ENCODE measurements around the gene HNRNPA0.

The HNRNPA0 gene

GRCh38 chr5:137728048-137728447 lies 26.1 kb downstream of the HNRNPA0 start:
- in situ Hi-C loops (cut with MboI; ENCODE audit: low sequenced_read_pairs), result no loop called here

GRCh38 chr5:137727623-137728022 lies 26.5 kb downstream of the HNRNPA0 start:
- in situ Hi-C loops (cut with MboI; ENCODE audit: low sequenced_read_pairs), result no loop called here

DNA sequence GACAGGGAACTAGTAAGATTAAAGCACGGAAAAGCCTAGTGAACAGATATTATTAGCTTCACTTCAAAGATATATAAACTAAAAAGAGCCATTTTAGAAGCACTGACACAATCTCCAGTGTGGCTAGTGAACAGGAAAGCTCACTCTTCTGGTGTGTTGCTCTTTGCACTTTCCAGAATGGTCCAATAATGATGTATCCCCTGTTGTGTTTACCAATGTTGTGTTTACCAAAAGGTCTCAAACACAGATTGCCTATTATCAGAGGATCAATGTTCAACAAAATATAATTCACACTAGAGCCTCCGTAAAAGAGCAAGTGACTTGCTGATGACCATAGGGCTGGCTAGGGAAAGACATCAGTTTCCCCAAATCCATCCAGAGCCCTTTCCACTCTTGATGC lies 29.9 kb downstream of the HNRNPA0 start:
- in situ Hi-C loops (cut with MboI; ENCODE audit: low sequenced_read_pairs), result no loop called here

DNA sequence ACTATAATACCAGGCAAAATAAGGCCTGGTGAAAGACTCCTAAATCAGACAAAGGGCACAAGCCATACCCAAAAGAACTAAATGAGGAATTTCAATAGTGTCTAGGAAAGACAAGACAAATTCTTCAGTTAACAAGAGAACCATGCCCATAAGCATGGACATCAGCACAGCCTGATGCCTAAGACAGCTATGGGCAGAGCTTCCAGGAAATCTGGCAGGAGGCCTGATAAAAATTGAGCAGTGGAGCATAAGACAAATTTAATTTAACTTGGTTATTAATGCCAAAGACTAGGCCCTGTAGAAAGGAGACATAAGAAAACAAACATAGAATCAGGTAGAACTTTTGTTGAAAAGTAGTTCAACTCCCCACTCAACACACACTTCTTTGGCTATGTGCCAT lies 35.6 kb downstream of the HNRNPA0 start:
- in situ Hi-C loops (cut with MboI; ENCODE audit: low sequenced_read_pairs), result no loop called here

DNA sequence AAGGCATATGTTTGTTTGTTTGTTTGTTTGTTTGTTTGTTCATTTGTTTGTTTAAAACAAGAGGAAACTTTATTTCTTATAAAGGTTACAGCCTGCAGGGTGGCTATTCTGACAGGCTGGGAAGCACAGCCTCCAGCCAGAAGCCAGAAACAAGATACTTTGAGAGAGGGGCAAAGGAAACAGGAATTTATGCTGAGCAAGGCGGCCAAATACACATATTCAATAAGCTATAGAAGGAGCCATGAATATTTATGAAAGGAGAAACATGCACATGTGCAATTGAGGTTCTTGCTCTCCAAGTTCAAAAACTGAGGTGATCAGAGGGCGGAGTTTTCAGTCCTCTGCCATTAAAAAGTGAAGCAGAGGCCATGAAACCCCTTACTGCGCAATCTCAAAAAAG lies 37.8 kb downstream of the HNRNPA0 start:
- in situ Hi-C loops (cut with MboI; ENCODE audit: low sequenced_read_pairs), result no loop called here

DNA sequence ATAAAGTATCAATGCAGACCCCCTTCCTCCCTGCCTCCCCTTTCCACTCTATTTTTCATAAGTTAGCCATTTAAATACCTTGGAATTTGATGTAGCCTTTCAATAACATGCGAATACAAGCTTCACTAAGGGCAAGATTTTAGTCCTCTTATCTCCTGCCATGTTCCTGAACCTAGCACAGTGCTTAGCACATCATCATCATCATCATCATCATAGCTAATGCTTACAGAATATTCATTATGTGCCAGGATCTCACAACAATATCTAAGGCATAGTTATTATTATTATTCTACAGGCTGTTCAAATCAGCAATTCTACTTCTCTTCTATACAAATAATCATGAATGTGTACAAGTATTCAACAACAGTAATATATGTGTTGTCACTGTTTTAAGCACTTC lies 38.7 kb downstream of the HNRNPA0 start:
- in situ Hi-C loops (cut with MboI; ENCODE audit: low sequenced_read_pairs), result no loop called here

DNA sequence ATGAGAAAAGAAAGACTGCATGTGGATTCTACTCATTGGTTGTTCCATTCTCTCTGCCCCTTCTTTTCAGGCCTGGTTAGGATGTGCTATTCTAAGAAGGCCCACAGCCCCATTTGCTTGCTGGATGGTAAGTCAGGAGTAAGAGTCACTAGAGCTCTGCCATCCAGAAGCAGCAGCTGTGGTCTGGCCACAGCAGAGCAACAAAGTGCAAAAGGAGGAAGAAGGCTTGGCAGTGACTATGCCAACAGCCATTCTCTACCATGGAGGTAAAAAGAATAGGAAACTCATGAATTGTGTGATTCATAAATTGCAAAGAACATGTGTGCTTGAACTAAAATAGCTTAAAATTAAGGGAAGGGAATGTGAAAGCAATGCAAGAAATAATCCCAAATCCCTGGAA lies 39.2 kb downstream of the HNRNPA0 start:
- in situ Hi-C loops (cut with MboI; ENCODE audit: low sequenced_read_pairs), result no loop called here

DNA sequence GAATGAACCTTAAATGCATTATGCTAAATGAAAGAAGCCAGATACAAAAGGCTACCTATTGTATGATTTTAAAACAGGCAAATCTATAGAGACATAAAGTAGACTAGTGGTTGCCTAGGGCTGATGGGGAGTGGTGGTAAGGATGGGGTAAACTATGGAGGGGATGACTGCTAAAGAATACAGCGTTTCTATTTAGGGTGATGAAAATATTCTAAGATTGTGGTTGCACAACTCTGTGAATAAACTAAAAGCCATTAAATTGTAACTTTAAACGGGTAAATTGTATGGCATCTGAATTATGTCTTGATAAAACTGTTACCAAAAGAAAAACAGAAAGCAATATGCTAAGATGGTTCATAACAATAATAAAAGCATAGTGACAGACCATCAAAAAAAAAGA lies 39.7 kb downstream of the HNRNPA0 start:
- in situ Hi-C loops (cut with MboI; ENCODE audit: low sequenced_read_pairs), result no loop called here

DNA sequence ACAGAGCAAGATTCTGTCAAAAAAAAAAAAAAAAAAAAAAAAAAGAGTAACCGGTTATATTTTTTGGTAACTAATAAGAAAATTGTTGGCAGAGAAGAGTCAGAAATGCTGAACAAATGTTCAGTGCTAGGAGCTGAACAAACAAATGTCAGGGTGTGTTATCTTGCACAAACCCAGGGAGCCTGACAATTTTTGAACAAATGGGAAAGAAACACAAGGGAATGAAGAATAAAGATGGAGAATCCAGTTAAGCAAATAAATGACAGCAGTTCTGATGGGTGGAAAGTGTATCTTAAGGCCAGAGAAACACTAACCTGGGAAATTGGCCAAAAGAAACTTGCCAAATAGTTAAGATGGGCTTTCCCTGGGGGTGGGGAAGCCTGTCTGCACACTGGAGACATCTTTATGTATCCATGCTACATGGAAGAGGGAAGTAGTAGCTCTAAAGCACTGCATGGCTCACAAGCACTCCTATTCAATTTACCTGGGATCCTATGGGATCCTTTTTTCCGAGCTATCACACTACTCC lies 42.0 kb downstream of the HNRNPA0 start:
- in situ Hi-C loops (cut with MboI; ENCODE audit: low sequenced_read_pairs), result no loop called here

DNA sequence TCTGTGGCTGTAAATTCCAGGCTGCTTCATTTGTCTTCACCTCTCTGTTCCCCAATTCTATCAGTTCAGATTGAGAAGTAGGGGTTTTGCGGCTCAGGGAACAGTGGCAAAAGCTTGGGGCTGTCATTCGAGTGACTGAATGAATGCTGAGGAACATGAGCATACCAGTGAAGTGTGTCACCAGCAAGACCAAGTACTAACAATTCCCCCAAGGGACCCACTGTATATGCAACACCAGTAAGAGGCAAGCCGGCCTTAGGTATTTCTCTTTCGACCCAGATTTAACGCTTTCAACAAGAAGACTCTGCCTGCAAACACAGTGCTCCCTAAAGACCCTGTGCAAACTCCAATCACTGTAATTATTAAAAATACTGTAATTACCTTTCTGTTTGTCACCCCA lies 44.1 kb downstream of the HNRNPA0 start:
- in situ Hi-C loops (cut with MboI; ENCODE audit: low sequenced_read_pairs), result no loop called here

DNA sequence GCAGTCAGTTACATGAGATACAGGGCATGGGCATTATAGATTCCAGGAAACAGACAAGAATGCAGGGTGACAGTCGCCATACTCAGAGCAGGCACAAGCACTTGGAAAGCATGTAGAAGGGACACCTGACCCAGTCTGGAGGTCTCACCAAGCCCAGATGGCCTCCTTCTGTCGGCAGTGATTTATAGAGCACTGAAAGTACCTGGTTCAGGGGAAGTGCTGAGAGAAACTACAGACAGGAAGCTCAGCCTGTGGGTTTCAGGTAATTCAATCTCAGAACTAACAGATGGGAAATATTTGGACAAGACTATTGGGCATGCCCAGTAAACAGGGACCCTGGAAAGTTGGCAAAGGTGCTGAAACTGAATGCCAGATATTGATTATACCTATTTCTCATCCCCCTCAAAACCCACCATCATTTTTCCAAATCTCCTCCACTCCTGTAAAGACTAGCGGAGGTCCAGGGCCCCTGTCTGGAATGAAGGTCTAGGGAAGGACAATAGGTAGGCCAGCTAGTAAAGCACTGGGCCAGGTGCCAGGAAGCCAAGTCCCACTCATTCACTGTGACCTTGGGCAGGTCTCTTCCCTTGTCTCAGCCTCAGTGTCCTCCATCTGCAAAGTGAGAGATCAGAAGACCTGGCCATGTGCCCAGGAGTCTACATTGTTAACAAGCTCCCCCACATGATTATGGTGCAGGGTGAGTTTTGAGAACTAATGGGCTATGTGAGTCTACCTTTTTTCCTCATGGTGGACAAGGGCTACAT lies 45.2 kb downstream of the HNRNPA0 start:
- in situ Hi-C loops (cut with MboI; ENCODE audit: low sequenced_read_pairs), result no loop called here

- in situ Hi-C loops (cut with MboI; ENCODE audit: low sequenced_read_pairs), result no loop called here
These were observed 46.1 kb downstream of the HNRNPA0 start for GRCh38 chr5:137708062-137708461.

- in situ Hi-C loops (cut with MboI; ENCODE audit: low sequenced_read_pairs), result no loop called here
These were observed 47.3 kb downstream of the HNRNPA0 start for GRCh38 chr5:137706841-137707240.

DNA sequence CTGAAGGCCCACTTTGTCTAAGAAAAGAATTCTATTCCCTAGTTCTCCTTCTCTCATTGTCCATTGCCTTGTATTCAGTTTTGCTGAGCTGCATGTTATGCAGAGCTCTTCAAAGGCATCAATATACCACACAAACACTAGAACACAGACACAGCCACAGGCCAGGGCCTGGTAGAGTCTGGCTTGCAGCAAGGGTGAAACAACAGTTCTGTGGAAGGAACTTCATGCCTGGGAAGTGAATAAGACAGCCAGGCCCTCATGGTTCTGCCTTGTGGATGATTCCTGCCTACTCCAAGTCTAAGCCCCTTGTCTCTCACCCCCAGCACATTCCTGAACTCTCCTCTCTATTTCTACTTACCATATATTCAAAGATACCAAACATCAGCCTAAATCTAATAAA lies 49.1 kb downstream of the HNRNPA0 start:
- in situ Hi-C loops (cut with MboI; ENCODE audit: low sequenced_read_pairs), result no loop called here

DNA sequence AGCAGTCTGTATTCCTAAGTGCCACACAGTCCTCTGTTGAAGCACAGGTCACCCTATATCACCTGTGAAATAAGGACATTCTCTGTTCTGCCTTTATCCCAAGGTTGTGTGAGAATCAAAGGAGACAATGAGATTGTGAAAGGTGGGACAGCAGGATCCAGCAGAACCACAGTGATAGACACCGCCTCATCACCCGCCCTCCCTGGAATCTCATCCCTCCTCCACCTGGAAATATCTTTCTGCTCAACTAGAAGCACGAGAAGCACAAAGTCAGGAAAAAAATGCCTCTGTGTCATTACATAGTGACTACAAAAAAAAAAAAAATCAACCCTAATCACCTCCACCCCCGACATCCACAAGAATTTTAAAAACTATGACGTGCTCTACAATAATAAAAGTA lies 50.6 kb downstream of the HNRNPA0 start:
- in situ Hi-C loops (cut with MboI; ENCODE audit: low sequenced_read_pairs), result no loop called here

DNA sequence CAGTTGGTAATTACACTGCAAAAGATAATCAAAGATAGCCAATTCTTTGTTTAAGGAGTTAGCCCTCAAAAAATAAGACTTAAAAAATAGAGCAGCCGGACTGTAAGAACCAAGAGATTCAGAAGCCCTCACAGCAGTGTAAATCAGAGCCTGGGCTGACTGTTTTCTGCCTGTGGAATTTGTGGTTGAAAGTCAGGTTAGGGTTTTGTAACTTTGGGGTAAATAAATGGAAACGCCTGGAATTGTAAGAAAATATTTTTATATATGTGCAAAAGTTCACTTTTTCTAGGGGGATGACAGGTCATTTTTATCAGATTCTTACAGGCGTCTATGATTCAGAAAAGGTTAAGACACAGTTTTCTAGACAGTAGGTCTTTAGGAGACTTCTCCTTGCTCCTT lies 53.9 kb downstream of the HNRNPA0 start:
- in situ Hi-C loops (cut with MboI; ENCODE audit: low sequenced_read_pairs), result no loop called here

GRCh38 chr5:137699336-137700281 lies 54.6 kb downstream of the HNRNPA0 start:
- in situ Hi-C loops (cut with MboI; ENCODE audit: low sequenced_read_pairs), result no loop called here

- in situ Hi-C loops (cut with MboI; ENCODE audit: low sequenced_read_pairs), result no loop called here
These were observed 57.7 kb downstream of the HNRNPA0 start for GRCh38 chr5:137696481-137696880.

DNA sequence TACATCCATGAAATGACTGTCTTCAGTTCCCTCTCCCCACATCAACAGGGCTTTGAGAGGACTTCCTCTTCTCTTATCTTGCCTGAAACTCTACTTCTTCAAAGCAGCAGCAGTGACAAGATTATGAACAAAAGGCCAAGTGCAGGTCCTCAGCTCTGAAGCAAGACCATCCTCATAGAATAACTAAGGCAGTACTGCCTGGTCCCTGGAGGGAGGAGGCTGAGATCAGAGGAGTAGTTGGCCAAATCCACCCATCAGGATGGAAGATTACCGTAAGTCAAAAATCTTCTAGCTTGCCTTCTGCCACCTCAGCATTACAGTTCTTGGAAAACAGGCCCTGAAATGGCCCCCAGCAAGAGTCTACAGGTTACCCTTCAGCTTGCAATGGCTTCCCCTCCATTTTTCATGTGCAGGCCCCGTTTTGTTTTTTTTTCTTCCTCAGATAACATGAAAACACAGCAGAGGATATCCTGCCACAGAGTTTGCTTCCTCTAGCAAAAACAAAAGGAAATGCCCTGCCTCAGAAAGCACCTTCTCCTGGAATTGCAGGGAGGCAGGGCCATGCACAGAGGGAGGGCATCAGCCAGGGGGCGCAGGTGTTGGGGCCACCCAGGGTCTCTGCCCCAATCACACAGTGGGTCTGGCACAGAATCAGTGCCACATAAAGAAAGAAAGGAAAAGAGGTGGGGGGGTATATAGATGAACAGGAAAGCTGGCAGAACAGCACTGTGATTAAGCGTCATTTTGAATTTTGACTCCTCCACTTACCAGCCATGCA lies 58.3 kb downstream of the HNRNPA0 start:
- in situ Hi-C loops (cut with MboI; ENCODE audit: low sequenced_read_pairs), result no loop called here
